Muscle of arm (tissue), 12 donors: ENCODE data around the gene CD36. TPM values are rescaled to one million over a fixed set of nuclear protein-coding genes. Genes with fewer than 3 reads are reported as not detected.

Source experiments
- DNase-seq: peaks from one replicate; pipeline ENCODE4 v3.0.0-alpha.2; 2013
- polyA plus RNA-seq, 12 donors: library from polyadenylated mRNA; unstranded; fragments of 120-200 nt; gene quantifications; one replicate each; pipeline ENCODE4 v1.2.1, GENCODE V29; 2013; ENCODE audit not compliant: insufficient read length in 12 of 12

CD36 gene
- polyA plus RNA-seq, 12 donors: 147 to 459 (median 347) TPM; not detected in 1

DNA sequence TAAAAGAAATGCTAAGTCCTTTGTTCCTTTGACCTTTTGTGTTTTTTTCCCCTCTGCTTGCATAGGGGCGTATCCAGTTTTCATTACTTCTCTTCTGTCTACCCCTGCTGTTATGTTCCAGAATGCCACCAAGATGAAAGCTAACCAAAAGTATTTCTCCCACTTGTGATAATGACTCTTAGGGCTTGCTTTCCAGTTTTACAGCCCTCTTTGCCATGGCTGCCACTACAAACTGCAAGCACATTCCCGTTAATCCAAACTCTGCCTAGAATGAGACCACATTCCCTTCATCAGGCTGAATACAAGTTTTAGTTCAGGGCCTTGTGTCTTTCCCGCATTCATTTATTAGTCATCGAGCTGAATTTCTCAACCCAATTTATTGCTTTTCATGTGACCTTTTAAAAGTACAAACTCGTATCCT lies 23.6 kb upstream of the CD36 start:
- no peak for DNase-seq

DNA sequence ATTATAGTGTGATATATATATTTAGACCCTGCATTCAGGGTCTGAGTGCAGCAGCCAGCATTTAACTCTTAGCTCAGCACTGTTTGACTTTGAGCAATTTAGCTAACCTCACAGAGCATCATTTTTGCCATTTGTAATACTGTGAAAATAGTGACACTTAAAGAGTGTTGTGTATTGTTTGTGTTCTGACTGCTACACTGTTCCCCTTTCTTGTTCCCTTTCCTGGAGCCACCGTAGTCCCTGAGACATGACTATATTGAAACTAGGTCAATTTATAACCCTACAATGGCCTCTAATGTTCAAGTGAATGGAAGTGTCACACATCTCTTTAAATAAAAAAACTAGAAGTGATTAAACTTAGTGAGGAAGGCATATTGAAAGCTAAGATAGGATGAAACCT lies 20.3 kb upstream of the CD36 start:
- no peak for DNase-seq

DNA sequence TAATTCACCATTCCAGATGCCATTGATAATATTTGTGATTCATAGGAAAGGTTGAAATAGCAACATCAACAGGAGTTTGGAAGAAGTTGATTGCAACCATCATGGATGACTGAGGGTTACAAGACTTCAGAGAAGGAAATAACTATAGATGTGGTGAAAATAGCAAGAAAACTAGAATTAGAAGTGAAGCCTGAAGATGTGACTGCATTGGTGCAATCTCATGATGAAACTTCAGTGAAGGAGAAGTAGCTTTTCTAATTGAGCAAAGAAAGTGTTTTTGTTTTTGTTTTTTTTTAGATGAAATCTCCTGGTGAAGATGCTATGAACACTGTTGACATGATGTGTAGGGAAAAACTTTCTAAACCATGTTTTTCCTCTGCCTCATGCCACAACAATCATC lies 18.7 kb upstream of the CD36 start:
- no peak for DNase-seq

DNA sequence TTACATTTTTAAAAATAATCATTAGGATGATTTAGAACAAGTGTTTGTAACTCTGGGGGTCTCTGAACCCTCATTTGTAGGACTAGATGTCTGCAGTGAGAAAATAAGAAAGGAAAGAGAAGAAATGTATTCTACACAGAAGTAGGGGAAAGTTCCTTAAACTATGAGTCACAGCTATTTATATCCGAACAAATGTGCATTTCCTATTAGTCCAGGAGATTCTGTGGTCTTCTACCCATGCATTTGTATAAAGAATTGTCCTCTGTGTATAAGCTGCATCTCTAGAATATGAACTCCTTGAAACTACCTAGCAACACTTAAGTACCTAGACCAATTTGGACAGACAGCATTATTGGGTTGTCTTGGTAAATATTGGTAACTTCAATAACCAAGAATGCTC lies 15.9 kb upstream of the CD36 start:
- no peak for DNase-seq

DNA sequence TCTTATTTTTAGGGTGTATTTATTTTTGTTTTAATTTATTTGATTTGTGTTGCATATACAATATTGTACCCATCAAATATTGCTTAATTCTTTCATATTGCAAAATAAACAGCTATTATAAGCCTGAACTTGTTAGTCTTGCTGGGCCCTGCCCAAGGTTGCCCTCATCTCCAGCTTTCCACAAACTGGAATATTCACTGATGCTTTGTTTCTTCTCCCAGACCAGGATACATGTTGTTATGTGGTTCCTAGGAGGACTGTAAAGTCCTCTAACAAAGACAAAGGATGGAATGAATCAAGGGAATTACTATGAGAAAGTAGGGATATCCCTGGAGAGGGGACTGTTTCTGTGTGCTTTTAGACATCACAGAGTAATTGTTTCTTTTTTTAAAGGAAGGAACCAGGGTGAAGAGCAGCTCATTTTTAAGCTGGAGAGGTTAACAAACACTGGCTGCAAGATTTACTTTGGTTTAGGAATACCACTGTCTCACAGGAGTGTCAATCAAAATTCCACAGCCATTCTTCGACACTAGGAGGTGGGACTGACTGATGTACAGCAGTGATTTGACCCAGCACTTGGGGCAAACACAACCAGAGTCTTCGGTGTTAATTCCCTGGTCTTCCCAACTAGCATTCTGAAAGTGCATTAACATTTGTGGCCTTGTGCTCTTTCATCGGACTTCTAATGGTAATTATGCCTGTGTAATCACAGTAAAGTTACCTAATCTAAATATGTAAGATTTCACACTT lies 14.8 kb upstream of the CD36 start:
- no peak for DNase-seq

DNA sequence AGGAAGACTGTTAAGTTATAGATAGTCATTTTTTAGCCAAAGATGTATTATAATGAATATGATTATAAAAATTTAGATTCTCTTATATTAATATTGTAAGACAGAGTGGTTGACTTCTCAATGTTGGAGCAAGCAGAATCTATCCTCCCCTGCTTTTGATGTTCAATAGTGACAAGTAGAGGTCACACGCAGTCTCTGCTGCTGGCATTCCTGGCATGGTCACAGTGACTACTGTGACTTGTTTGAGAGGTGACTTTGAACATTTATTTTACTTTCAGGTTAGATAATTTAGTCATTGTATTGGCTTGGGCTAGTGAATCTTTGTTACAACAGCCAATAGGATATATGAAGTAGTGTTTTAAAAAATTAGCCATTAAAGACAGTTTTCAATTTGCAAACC lies 13.7 kb upstream of the CD36 start:
- no peak for DNase-seq

DNA sequence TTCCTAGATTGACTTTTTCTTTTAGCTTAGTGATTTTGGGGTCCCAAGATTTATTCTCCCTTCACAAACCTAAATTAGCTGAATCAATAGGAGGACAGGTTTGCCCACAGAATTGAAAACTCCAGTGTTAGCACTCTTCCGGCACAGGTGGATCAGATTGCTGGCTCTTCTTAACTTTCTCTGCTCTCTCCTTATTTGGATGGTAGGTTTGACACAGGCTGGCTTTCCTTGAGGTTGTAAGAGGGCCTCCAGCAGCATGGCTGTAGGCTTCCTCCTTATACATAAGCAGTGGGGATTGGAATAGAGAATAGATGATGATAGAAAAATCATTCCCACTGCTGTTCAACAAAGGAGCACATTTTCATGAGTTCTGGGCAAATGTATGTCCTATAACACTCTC lies 9.4 kb upstream of the CD36 start:
- no peak for DNase-seq

DNA sequence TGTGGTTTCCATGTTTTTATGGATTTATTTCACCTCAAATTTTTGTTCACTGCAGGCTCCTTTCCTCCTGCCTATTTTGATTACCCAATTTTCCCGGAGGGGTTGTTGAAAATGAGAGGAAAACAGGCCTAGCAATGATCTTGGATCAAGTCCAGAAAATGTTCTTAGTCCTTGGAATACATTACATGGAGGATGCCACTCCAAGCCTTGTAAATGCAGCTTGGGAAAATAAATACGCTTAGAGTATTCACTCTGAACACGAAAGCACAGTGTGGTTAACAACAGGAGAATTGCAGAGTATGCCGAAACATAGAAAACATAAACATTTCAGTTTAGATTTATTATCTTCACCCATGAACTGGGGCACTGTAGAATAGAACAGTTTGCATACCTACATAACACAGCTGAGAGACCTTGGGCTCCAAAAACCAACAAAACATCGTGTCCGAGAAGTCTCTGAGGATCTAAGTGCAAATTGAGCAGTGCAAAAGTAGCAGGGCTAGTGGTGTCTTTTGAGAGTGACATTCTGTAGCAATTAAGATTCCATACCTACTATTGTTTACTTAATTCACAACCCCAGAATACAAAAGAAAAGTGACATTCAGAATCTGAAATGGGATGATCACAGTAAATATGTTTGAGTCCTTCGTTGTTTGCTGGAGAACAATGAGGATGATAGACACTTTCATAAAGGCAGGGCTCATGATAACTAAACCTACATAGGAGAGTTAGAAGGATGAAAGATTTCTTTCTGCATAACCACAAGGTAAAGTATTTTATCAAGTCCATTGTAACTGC lies 7.6 kb upstream of the CD36 start:
- DNase-seq: no peak

DNA sequence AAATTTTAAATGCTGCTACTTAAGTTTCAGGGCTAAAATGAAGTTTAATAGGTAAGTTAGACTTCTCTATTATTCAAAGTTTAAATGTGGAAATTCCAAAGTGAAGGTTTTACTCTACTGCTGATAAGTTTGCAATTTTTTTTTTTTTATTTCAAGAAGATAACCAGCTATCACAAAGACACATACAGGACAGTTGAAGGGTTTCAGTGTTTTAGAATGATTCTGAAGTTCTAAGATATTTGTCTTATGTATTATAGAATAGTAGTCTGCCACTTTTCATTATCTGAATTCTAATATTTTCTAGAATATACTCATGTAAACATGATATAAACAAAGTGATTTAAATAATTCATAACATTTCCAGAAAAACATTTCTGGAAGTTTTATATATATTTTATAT lies 7.0 kb upstream of the CD36 start:
- no peak for DNase-seq

DNA sequence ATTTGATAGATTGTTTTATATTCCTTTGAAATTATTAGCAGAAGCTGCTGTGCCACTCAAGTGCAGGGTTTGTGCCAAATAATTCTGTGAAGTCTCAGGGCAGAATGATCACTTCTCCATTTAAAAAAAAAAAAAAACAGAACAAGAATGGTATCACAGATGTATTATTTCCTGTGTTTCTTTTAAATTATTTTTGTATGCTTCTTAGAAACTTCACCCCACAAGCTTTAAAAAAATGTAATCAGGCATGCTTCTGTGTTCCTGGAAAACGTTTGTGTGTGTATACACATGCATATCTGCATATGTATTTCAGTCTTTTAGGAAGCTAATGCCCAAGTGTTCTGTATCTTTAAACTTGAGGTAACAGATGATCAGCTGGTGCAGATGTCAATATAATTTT lies 6.3 kb upstream of the CD36 start:
- DNase-seq: no peak

DNA sequence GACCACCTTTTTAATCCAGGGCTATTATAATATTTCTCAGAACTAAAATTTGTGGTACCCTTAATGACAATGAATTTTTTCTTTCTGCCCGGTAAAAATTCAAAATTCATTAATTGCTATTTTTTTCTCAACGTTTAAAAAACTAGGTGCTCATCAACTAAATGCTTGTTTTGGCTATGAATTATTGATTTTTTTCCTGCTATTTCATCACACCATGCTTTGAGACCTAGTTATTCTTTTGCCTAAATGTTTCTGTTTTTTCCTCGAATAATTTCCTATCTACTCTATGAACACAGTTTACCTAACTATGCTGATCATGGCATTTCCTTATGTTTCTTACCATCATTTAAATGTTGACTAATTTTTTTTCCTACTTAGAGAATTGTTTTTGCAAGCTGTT lies 5.6 kb upstream of the CD36 start:
- DNase-seq: no peak

DNA sequence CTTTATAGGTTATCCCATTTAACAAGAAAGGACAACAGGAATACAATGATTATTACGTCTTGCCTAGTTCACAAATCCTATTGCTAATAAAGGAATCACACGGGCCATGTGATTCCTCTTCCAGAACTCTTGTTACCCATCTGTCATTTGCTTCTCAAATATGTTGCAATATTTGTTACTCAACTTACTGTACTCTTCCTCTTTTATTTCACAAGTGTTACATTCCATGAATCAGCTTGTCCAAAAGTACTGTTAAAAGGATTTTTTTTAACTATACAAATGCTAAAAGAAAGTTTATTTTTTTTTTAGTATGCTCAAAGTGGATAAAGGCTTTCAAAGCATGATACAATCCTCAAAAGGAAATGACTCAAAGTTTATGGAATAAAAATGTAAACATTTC lies 3.9 kb upstream of the CD36 start:
- no peak for DNase-seq

DNA sequence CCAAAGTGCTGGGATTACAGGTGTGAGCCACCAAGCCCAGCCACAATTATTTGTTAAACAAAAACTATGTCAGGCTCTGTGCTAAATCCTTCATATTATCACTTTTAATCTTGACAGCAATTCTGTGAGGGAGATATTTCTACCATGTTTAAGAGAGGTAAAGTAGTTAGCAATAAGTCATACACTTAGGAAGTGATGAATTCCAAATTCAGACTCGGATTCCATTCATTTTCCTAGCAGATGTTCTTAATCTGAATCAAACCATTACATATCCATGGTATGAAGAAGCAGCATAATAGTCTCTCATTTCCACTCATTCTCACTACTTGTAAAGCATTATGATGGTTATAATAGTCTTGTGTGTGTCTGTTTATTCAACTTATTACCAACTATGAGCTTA lies 2.9 kb upstream of the CD36 start:
- DNase-seq: no peak

DNA sequence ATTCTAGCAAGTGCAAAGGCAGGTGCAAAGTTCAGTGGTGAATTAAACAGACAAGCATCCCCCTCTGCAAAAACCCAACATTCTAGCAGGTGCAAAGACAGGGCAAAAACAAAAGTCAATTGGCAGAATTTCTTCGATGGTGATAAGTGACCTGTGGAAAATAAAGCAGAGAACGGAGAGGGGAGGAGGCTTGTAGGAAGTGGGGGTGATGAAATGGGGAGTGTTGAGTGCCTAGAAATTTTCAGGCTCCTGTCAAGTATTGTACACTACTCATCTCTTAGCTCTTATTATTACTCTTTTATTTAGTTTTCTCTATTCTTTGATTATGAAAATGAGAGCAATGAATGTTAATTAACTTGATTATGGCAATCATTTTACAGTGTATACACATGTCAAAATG lies 2.4 kb upstream of the CD36 start:
- no peak for DNase-seq

DNA sequence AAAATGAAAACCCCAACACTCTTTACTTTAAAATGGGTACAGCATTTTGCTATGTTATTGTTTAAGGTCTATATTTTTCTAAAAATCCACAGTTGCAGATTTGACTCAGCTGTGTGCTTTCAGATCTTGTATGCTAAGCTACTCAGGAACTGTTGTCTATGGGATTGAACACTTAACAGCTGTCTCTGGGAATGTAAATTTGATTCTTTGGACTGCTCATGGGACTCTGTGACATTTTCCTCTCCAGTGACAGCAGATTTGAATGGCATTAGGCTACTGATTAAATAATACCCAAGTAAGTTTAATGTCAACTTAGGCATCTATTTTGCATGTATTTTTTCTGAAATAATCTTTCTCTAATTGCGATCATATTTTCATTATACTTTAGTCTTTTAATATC lies 1.7 kb upstream of the CD36 start:
- no peak for DNase-seq

DNA sequence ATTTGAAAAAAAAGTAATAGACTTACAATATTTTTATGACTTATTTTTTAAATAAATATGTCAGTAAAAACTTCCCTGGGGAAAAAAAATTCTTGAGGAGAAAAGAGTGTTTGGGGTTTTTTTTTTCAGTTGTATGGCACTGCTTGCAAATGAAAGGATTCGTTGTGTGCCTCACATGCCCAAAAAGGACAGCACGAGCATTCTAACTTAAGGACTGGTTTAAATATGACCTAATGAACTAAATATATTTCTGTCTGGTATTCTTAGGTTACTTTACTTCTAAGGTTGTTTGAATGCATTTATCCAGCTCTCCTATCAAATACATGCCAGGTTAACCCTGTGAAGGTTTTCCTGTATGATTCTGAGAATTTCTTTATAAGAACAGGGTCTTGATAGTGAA lies 988 bp upstream of the CD36 start:
- DNase-seq: no peak

DNA sequence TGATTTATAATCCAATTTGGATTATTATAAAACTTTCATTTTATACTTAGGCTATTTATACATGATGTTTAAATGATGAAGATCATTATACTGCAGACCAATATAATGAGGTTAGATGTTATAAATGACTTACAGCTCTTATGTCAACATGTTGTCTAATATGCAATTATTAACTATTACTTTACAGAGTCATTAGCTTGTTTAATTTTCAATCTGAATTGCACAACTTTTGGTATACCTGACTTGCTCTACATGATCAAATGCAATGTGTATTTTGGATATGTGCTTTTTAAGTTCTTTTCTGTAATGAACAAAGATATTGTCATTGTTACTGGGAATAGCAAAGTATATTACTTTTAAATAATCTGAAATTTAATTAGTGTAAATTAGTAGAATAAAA lies 569 bp downstream of the CD36 start:
- DNase-seq: no peak

DNA sequence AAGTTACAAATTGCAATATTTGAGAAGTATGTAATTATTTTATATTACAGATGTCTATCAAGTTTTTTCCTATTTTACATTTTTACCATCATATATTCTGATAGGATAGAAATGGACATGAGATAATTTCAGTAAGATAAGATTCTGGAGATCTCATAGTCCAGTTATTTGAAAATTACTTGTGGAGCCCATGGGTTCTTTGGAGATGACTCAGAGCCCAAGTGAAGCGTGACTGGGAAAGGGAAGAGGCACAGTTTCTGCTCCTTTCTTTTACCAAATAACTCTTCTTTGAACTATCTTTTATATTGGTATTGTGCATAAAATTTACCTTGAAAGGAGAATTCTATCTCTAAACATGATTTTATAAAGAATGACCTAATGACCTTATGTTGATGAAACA lies 2.4 kb downstream of the CD36 start:
- no peak for DNase-seq

DNA sequence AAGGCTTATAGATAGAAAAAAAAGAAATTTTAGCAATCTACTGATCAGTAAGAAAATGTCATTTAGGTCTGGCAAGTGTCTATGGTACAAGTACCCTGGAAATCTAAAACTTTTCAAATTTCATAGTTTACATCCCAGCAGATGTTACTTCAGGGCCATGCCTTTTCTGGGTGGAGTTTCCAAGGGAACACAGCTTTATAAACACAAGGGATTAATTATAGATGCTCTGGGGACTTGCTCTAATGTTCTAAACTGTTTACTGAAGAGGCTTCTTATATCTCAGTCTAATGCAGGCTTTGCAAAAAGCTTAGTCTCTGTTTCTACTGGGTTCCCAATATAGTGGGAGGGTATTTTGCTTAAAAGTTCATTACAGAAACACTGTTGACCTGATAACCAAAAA lies 3.1 kb downstream of the CD36 start:
- no peak for DNase-seq

DNA sequence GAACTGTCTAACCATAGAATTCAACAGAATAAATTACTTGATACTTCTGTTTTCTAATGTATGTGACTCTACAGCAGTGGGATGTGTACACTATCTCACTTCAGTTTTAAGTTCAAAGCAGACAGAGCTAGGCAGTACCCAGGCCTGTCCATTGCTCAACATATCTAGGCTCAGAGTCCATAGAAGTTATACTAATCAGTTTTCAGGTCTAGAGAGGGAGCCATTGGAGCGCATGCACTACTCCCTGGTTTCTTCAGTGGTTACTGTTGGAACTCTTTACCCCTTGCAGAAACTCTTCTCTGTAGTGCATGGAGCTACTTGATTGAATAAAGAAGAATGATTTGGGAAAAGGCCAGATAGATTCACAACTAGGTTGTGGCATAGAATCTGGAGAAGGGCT lies 4.4 kb downstream of the CD36 start:
- no peak for DNase-seq

DNA sequence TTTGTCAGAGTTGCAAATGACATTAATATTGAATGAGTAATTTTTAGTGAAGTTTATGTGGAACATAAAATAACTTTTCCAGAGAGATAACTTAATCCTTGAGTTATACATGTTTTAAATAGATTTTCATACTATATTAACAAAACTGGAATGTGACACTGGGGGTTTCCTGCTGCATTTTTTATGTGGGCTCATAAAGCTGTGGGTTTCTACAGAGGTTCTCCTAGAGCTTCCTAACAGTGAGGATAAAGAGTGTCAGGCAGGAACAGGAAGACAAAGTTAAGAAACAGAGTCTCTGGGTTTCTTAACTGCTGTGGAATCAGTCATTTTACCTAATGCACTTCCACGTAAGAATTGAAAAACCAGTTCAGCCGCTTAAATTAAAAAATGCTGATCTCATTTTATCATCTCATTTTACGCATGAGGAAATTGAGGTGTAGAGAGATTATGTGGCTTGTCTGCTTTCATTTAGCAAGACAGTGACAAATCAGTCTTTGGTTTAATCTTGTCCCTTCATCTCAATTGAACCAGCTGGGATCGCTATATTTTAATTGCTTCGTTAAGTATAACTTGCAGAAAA lies 5.0 kb downstream of the CD36 start:
- no peak for DNase-seq

DNA sequence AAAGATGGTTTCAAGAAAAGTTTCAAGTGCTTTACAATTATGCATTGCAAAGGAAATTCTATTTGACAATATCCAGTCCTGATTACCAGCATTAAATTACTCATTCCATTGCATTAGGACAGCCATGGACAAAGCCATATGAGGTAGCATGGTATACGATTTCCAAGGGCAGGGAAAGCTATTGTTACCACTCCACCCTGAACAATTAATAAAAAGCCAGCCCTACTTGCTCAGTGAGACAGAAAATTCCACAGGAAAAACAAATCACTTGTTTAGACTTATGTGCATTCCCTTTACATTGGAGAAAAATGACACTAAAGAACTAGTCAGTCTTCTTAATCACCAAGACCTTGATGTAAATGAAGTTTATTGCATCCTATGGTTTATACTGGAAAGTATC lies 5.6 kb downstream of the CD36 start:
- no peak for DNase-seq
